ENCODE results near the gene HSDL1. TPM values are rescaled to one million over a fixed set of nuclear protein-coding genes. Genes with fewer than 3 reads are reported as not detected.
A peak's percentile ranks its signal among the peaks of the same experiment; 100 is the strongest.

HSDL1 gene
- total and polyA plus RNA-seq, 2 donors (not counting 1 experiment from before 2014, with no cell fraction given) = 12.4 to 30.8 TPM

GRCh38 chr16:84186685-84187437 lies 41.9 kb upstream of the HSDL1 start, which contains the start of gene TAF1C:
Gene TAF1C (minus strand): TSS chr16:84187057. CDS start chr16:84184988, 2,069 bp downstream.
- no peaks in the 10 kb centered on the region for H3K9me3 Mint-ChIP-seq (ENCODE audit: insufficient read depth)

More at GRCh38 chr16:84186685-84187437, 41.9 kb upstream of the HSDL1 start, which contains the start of gene TAF1C:
- CTCF ChIA-PET = interaction anchor here (0.6 to 4.7 kb wide), 24 partner anchors 8 to 568 kb away, joined by 3 to 60 read pairs (median 4); partner anchors contain the start of genes DNAAF1, HSDL1, MBTPS1 and MEAK7
- no peaks in the 10 kb centered on the region for H3K9me3 ChIP-seq (ENCODE audit: control extremely low read depth in 1 of 3, control insufficient read depth in 2 of 3, insufficient read depth in 1 of 3, low read length in 2 of 3)
- H3K4me2 ChIP-seq (replicated peaks; ENCODE audit: low read depth, low read length, poor library complexity, severe bottlenecking) = peak within 1 kb of the TSS; percentile 74
- H3K9ac ChIP-seq (ENCODE audit: low read length) = peak within 1 kb of the TSS; percentile 90
- POLR2A ChIA-PET = interaction anchor here (1.3 to 1.5 kb wide), 2 partner anchors 42 to 70 kb away, joined by 3 to 4 read pairs; partner anchors contain the start of genes DNAAF1, HSDL1 and MBTPS1
- under 1% methylated on average over 50 of the region's 55 CpGs for WGBS (ENCODE audit: insufficient coverage)
- peaks cover 0 to 34% of the 10 kb centered on the region in 2 experiments for H3K36me3 ChIP-seq (replicated peaks in 1 of 2; ENCODE audit: control extremely low read depth in 1 of 2, control insufficient read depth in 1 of 2, extremely low read depth in 1 of 2, insufficient read depth in 2 of 2, low read length in 1 of 2)
- peaks cover 41% of the 10 kb centered on the region for H3K79me2 ChIP-seq (ENCODE audit: control insufficient read depth, insufficient read depth, low read length)
- TF ChIP-seq, protein P1, sequence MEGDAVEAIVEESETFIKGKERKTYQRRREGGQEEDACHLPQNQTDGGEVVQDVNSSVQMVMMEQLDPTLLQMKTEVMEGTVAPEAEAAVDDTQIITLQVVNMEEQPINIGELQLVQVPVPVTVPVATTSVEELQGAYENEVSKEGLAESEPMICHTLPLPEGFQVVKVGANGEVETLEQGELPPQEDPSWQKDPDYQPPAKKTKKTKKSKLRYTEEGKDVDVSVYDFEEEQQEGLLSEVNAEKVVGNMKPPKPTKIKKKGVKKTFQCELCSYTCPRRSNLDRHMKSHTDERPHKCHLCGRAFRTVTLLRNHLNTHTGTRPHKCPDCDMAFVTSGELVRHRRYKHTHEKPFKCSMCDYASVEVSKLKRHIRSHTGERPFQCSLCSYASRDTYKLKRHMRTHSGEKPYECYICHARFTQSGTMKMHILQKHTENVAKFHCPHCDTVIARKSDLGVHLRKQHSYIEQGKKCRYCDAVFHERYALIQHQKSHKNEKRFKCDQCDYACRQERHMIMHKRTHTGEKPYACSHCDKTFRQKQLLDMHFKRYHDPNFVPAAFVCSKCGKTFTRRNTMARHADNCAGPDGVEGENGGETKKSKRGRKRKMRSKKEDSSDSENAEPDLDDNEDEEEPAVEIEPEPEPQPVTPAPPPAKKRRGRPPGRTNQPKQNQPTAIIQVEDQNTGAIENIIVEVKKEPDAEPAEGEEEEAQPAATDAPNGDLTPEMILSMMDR (IDR thresholded peaks at IDR 0.05) = peak; percentile 88
- TF ChIP-seq EZH2 (IDR thresholded peaks at IDR 0.05; ENCODE audit: borderline replicate concordance, insufficient read depth, low read depth, low read length, poor library complexity, severe bottlenecking) = no peak
- H3K4me3 ChIP-seq (ENCODE audit: control extremely low read depth in 1 of 5, extremely low read depth in 1 of 5, insufficient read depth in 1 of 5, low read depth in 2 of 5, low read length in 4 of 5) = peak within 1 kb of the TSS; percentile 70 to 98 (median 88)
- H3K27ac Mint-ChIP-seq = peak within 1 kb of the TSS; percentile 88
- peaks cover 8% of the 10 kb centered on the region for H4K20me1 ChIP-seq (ENCODE audit: control insufficient read depth, insufficient read depth, low read length, poor library complexity, severe bottlenecking)
- H3K27me3 ChIP-seq (replicated peaks in 1 of 4; ENCODE audit: control extremely low read depth in 1 of 4, control insufficient read depth in 3 of 4, insufficient read depth in 4 of 4, low read length in 3 of 4) = no peaks in the 10 kb centered on the region
- no peaks in the 10 kb centered on the region for H3K27me3 Mint-ChIP-seq
- peak within 1 kb of the TSS; percentile 99 for H2AFZ ChIP-seq (ENCODE audit: insufficient read depth, low read depth, low read length, poor library complexity, severe bottlenecking)
- H3K4me1 ChIP-seq (ENCODE audit: control insufficient read depth in 2 of 2, insufficient read depth in 2 of 2, low read length in 2 of 2) = peaks cover 7 to 10% of the 10 kb centered on the region in 2 donors
- intact Hi-C loops (cut with micrococcal nuclease) = loop anchor here (1.0 to 10.0 kb wide), 8 partner anchors 42 to 380 kb away; partner anchors contain the start of genes DNAAF1, HSBP1, HSDL1 and MBTPS1
- DNase-seq (peak; percentile 96), ATAC-seq (ENCODE audit: low read depth) (peak; percentile 99)
- peak within 1 kb of the TSS; percentile 26 to 83 for H3K27ac ChIP-seq (ENCODE audit: low read length in 2 of 2)
- peak within 1 kb of the TSS; percentile 96 for H3K4me3 Mint-ChIP-seq
- peaks cover 22% of the 10 kb centered on the region for H3K4me1 Mint-ChIP-seq

All from B cell (primary cell).